COLO668 (cell line): Measurements from ENCODE around the gene STIM2.

Source experiments
- DNase-seq: peaks from one replicate; lab custom pipeline; 2025; ENCODE audit not compliant: unreplicated experiment; lab: John Stamatoyannopoulos, UW

The STIM2 gene

DNA sequence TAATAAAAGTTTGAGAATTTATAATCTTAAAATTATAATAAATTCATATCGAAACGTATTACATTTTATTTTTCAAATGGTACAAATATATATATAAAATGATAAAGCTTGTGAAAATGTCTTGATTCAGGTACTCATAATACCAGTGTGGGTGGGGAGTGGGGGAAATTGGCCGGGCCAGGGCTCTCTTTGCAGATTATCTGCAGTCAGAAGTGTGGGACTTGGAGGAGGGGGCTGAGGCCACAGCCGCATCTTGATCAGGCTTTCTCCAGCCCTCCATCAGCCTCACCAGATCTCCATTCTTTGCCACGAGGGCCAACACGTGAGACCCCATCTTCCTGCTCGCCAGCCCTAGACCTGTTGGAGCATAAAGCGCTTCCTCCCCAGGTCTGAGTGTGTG lies 86.7 kb downstream of the STIM2 start:
- no peak for DNase-seq

- DNase-seq: no peak
These were observed 89.8 kb downstream of the STIM2 start for GRCh38 chr4:26950446-26950845.

- no peak for DNase-seq
These were observed 92.2 kb downstream of the STIM2 start for GRCh38 chr4:26952891-26953290.

- DNase-seq: no peak
These were observed 92.7 kb downstream of the STIM2 start for GRCh38 chr4:26953366-26953765.

DNA sequence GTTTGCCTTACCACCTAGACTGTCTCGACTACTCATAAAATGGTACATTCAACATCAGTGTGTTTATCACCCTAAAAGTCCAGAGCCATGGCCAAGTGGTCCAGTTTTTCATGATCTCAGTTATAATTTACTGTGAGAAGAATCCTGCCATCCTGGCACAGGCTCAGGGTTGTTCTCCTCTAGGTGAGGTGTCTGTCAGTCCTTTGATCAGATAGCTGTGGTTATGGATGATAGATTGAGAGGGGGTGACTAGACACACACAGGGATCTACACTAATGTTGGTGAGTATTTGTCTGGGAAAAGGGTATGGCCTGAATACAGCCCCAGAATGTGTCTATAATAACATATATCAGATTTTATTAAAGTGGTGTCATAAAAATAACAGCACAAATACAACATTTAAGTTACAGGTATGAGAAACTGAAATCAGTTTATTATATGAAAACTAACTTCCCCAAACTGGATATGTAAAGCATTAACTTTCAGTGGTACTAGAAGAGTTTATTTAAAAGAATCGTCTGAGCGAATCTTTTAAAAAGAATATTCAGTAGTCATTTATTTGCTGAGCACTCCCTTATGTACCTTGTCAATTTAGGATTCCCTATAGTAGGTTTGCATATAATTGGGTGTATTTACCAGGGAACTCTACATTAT lies 93.3 kb downstream of the STIM2 start:
- DNase-seq: no peak

- no peak for DNase-seq
These were observed 94.6 kb downstream of the STIM2 start for GRCh38 chr4:26955241-26955640.

DNA sequence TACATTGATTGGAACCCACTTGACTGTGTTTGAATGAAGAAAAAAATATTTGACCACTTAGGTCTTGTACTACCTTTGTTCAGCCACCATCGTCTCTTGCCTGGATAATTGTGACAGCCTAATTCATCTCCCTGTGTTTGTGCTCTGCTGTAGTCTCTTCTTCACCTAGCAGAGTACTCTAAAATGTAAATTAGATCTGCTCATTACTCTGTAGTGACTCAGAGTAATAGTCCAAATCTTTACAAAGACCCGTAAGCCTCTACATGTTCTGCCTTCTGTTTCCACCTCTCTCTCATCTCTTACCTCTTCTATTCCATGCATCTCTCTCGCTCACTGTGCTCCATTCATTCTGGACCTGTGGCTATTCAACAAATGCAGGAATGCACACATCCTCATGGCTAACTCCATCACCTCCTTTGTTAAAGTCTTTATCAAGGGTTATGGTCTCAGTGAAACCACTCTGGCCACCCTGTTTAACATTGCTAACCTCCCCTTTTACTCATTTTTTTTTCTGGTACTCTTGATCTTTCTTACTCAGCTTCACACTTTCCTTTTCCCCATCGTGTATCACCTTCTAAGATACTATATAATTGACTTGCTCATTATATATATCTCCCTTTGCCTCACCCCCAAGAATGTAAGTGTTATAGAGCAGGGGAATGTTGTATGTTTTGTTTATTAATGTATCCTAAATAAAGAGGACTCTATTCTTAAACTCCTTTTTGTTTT lies 98.4 kb downstream of the STIM2 start:
- DNase-seq: no peak

DNA sequence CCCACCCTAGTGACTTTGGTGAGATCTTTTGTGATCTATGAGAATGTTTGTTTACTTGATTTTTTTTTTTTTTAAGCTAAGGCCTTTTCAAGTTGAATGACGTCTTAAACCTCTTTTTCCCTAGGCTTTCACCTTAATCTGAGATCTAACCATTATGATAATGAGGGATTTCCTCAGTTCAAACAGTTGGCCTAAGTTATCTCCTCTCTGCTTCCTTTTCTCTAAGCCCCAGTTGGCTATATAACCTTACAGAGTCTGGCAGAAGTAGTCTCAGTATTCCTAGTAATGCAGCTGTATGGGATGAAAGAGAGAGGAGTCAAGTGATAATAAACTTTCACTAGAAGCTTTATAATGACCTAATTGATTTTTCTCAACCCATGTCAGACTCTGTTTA lies 99.0 kb downstream of the STIM2 start:
- DNase-seq: no peak

DNA sequence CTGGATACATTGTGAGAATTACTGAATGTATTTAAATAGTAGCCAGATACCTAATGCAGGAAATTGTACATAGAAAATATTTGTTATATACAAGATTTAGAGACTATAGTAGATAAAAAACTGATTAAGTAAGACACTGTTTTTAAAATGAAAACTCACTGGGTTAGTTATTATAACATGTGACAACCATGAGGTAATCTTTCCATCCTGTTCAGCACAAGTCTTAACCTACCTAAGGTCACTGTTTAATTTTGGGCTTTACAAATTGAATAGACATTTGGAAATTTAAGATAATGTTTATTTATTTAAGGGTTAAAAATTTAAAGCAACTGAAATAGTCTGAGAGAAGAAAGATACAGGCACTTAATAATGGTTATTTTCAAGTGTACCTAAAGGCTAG lies 102.1 kb downstream of the STIM2 start:
- no peak for DNase-seq

DNA sequence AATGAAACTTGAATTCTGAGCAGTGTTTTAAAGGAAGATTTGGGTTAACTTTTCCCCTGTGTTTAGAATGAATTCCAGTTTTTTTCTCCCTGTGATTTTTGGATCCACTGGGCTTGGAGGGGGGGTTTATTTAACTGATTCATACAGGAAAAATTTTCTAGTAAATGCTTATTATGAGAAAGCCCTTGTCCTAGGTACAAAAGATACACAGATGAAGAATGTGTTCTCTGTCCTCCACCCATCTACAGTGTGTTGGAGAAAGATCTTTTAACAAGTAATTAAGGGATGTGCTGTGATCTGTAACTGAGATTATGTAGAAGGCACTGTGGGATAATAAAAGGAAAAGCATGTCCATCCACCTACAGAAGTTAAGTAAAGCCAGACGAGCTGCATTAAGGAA lies 103.9 kb downstream of the STIM2 start:
- no peak for DNase-seq

DNA sequence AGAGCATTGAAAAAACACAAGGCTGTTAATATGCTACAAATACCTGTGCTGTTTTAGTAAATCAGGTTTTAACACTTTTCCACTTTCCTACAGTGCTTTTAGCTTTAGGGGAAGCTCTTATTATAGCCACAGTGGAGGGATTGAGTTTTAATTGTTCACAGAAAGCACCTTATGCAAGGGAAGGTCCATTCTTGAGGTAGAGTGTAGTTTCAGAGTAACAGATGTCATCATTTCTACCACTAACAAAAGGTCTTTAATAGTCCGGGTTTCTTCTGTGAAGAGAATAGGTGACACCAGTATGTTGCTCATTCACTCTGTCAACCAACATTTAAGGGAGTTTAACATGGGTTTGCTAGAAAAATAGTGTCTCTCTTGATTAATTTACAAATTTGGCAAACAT lies 104.4 kb downstream of the STIM2 start:
- DNase-seq: no peak

GRCh38 chr4:26975464-26976181 lies 115.0 kb downstream of the STIM2 start:
- DNase-seq: peak; percentile 9

DNA sequence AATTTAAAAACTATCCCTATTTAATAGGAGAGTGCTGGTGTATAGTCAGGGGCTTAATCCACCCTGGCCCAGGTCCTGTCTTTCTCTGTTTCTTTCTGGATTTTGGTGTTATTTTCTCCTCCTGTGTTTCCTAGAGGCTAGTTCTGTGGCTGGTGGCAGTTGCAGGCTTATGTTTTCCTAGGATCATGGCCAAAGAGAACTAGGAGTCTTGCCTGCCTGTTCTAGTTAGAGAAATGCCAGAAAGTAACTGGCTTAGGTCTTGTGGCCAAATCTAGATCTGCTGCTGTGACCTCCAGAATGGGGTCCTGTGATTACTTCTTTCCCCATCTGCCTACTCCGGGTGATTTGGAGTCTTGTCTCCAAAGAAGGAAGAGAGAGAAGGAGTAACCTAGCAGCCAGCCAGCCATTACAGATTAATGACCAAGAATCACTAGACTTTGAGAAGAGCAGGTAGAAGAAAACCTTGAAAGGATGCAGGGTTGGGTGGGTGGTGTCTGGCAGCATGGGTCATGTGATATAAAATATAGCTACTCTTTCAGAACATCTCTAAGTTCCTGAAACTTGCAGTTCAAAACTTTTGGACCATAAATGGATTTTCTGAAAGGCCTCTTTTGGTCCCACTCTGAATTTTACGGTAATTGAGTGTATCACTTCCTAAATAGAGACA lies 117.9 kb downstream of the STIM2 start:
- DNase-seq: no peak

DNA sequence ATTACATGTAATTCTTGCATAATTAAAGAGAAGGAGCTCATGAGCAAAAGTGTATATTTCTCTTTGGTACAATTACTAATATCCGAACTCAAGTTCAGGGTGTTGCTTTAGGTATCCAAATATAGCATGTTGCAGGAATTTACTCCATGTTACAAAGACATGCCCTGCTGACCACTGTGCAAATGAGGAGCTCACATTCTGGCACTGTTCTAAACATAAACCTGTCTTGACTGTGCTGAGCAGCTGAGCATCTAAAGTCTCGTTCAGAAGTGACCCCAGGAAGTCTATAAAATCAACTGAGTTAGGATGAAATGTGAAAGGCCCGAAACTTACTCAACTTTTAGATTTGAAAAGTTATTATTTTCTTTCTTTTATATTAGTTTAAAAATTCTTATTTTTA lies 124.3 kb downstream of the STIM2 start:
- DNase-seq: no peak

DNA sequence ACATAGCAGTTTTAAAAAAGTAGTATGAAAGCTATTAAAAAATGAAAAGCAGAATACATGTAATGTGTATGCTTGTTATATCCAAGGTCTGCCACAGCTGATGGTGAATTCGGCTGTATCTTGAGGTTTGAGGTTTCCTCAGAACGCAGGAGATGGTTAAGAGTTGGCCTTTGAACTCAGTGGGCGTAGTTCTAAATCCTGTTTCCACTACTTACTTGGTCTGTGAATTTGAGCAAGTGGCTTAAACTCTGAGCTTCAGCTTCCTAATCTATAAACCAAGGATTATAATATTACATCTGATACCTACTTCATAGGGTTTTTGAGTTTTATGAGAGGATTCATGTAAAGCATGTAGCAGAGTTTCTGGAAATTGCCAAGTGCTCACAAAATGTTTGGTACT lies 125.2 kb downstream of the STIM2 start:
- DNase-seq: no peak

DNA sequence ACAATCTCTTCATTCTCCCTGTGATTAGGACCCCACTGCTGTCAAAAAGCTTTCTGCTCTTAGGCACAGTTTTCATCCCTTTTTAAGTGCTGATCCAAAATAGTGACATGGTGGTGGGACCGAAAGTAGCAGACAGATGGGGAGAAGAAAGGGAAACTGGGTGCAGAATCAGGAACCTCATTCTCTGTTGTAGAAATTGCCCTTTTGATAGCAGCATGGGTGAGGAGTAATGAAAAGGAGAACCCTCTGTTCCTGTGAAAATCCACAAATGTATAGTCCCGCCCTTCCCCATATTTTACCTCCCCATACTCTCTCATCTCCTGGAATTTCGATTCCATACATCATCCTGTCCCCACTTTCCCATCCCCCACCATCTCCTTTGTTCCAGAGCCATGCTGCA lies 126.5 kb downstream of the STIM2 start:
- no peak for DNase-seq

DNA sequence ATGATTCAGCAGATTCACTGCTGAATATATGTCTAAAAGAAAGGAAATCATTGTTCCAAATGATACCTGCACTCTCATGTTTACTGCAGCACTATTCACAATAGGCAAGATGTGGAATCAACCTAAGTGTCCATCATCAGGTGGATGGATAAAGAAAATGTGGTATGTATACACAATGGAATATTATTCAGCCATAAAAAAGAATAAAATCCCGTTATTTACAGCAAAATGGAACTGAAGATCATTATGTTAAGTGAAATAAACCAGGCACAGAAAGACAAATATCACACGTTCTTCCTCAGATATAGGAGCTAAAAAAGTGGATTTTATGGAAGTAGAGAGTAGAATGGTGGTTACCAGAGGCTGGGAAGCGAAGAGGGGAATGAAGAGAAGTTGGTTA lies 130.4 kb downstream of the STIM2 start:
- DNase-seq: no peak

DNA sequence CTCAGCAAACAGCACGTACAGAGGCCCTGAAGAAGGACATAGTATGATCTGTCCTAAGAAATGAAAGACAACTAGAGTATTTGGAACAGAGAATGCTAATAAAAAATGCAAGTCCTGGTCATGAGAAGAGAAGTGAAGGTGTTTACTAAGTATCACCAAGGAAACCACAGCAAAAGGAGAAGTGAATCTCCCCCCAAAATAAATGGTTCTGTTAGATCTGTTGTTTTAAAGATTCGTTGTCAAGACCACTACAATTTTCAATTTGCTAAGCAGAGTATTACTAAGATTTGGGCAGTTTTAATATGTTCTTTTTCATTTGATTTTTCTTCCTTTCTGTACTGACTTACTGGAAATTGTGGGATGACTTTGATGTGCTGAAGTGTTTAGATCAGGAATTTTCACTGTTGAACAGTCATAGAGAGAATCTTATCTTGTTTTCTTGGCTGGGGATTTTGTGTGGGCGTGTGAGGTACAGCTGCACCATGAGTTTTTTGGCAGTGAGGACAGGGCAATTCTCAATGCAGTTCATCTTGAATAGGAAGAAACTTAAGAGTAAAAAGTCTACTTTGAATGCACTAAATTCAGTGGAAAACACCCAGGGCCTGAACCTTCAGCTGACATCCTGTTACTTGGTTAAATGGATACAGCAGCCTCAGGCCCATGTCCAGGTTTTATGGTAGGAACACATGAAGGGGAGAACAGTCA lies 132.2 kb downstream of the STIM2 start:
- no peak for DNase-seq

GRCh38 chr4:26993539-26993938 lies 132.9 kb downstream of the STIM2 start:
- no peak for DNase-seq

- no peak for DNase-seq
These were observed 133.3 kb downstream of the STIM2 start for GRCh38 chr4:26993967-26994366.

DNA sequence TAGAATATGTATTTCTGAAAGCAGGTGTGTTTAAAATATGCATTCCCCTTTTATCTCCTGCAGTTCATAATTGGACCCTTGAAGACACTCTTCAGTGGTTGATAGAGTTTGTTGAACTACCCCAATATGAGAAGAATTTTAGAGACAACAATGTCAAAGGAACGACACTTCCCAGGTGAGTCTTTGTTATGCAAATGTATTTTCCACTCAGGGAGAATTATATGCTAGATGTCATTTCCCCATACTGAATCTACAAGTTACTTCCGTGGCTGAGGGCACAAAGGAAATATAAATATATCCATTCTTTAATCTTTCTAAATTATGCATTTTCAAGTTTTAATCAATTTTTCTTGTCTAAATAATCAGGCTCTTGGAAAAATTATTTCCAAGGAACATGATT lies 134.7 kb downstream of the STIM2 start:
- DNase-seq: no peak
